Endothelial cell of umbilical vein (primary cell): ENCODE data around the gene CLIC3. TPM values are rescaled to one million over a fixed set of nuclear protein-coding genes. Genes with fewer than 3 reads are reported as not detected.

Source experiments
- BruUV-seq: library from RNA; stranded (reverse); fragments of 400-500 nt; replicated peaks from 2 replicates; lab custom pipeline; 2021; lab: Mats Ljungman, UMichigan
- CTCF ChIA-PET: fragments of 300-600, 350-600 bp; sonication (Branson Sonifier 250); formaldehyde crosslinking; loops from one replicate; lab custom pipeline; 2021; ENCODE audit warnings: antibody characterized with exemption, inconsistent platforms; lab: Charles Lee
- POLR2A ChIA-PET: fragments of 300-600, 350-600 bp; sonication (Branson Sonifier 250); formaldehyde crosslinking; loops from one replicate; lab custom pipeline; 2021; ENCODE audit warnings: antibody characterized with exemption, inconsistent platforms; lab: Charles Lee
- DNase-seq: peaks from one replicate; pipeline ENCODE4 v3.0.0-alpha.2; 2011; ENCODE audit warnings: low read depth, low spot score
- FAIRE-seq: peaks from 2 replicates; lab custom pipeline; 2011; peaks lifted over from hg19 to GRCh38; lab: Jason Lieb, UNC
- H2AFZ ChIP-seq: 2 replicates; pipeline ENCODE4 v1.6.0; 2012; ENCODE audit warnings: low read depth, low read length, control low read depth, inconsistent platforms
- H3K27ac ChIP-seq: 2 replicates; pipeline ENCODE4 v1.5.1; 2011; ENCODE audit warnings: low read depth, mild to moderate bottlenecking, control low read depth, low read length, moderate library complexity; ENCODE audit not compliant: insufficient read depth
- H3K27me3 ChIP-seq, 2 experiments: 2 replicates each; pipeline versions ENCODE4 v1.6.0 to v1.6.1; 2011; ENCODE audit warnings: low read length in 2 of 2, mixed read lengths in 1 of 2; ENCODE audit not compliant: control insufficient read depth in 2 of 2, insufficient read depth in 2 of 2
- H3K36me3 ChIP-seq, 2 experiments: 2 replicates in 1 of 2; 3 replicates in 1 of 2; pipeline ENCODE4 v1.5.1; 2011; ENCODE audit warnings: low read length in 2 of 2, mild to moderate bottlenecking in 1 of 2, moderate library complexity in 1 of 2; ENCODE audit not compliant: control insufficient read depth in 2 of 2, insufficient read depth in 2 of 2; ENCODE audit errors: extremely low read depth in 1 of 2
- H3K4me1 ChIP-seq: 3 replicates; pipeline ENCODE4 v1.5.1; 2011; ENCODE audit warnings: mild to moderate bottlenecking, low read length; ENCODE audit not compliant: control insufficient read depth, insufficient read depth; ENCODE audit errors: extremely low read depth
- H3K4me2 ChIP-seq: 2 replicates; pipeline ENCODE4 v1.6.1; 2011; ENCODE audit warnings: low read length, control low read depth, mixed read lengths; ENCODE audit not compliant: insufficient read depth
- H3K4me3 ChIP-seq, 3 experiments: fragments of 200-600 bp in 1 of 3; sonication (generic), shearing (Covaris generic) in 1 of 3; replicated peaks in 1 of 3; 2 replicates each; pipeline ENCODE4 v1.5.1; 2011 to 2016; ENCODE audit warnings: control low read depth in 3 of 3, low read length in 3 of 3, mild to moderate bottlenecking in 2 of 3, inconsistent platforms in 1 of 3, low read depth in 1 of 3, moderate library complexity in 1 of 3; ENCODE audit not compliant: insufficient read depth in 1 of 3
- H3K79me2 ChIP-seq: 2 replicates; pipeline ENCODE4 v1.6.0; 2012; ENCODE audit warnings: low read length, inconsistent platforms; ENCODE audit not compliant: control insufficient read depth, insufficient read depth
- H3K9ac ChIP-seq: replicated peaks from 2 replicates; pipeline ENCODE3; 2011; ENCODE audit warnings: low read length, control low read depth; ENCODE audit not compliant: insufficient read depth; ENCODE audit errors: extremely low read depth
- H3K9me1 ChIP-seq: replicated peaks from 3 replicates; pipeline ENCODE4 v1.6.0; 2011; ENCODE audit warnings: mild to moderate bottlenecking, low read length; ENCODE audit not compliant: control insufficient read depth, insufficient read depth; ENCODE audit errors: extremely low read depth
- H3K9me3 ChIP-seq: replicated peaks from 2 replicates; pipeline ENCODE4 v1.5.1; 2012; ENCODE audit warnings: low read length, inconsistent platforms; ENCODE audit not compliant: control insufficient read depth, insufficient read depth
- H4K20me1 ChIP-seq: replicated peaks from 2 replicates; pipeline ENCODE3; 2011; ENCODE audit warnings: mild to moderate bottlenecking, low read length; ENCODE audit not compliant: control insufficient read depth, insufficient read depth; ENCODE audit errors: extremely low read depth
- GATA2 ChIP-seq: IDR thresholded peaks from 2 replicates; pipeline ENCODE4 v1.7.0; 2011; ENCODE audit warnings: low read depth, mild to moderate bottlenecking, moderate library complexity, mixed read lengths, low read length; ENCODE audit not compliant: insufficient read length, insufficient read depth
- dilution Hi-C: fragments of 300-500 bp; cut with MboI; formaldehyde crosslinking; loops from one replicate; pipeline ENCODE4 v1.15.0; 2019; ENCODE audit warnings: low sequenced_read_pairs; ENCODE audit not compliant: extremely low pct_ligation_motif_present
- intact Hi-C: fragments of 100-400 bp; cut with micrococcal nuclease; formaldehyde crosslinking; loops from one replicate; pipeline ENCODE4 v1.10.0; 2022
- polyA plus RNA-seq, 4 experiments: library from polyadenylated mRNA; depleted of rRNA in 3 of 4; stranded (reverse) in 3 of 4; unstranded in 1 of 4; fragments of >200 nt; gene quantifications; 2 replicates each; pipeline versions ENCODE4 v1.2.1 to v1.2.3, GENCODE V29; 2011 to 2012; ENCODE audit warnings: missing spikeins in 1 of 4
- total RNA-seq: library from RNA; stranded (reverse); gene quantifications from 2 replicates; pipeline ENCODE4 v1.2.3, GENCODE V29; 2021
- TF ChIP-seq, protein P1 (sequence below), 2 donors: IDR thresholded peaks; 1 replicate in 1 of 2; 2 replicates in 1 of 2; pipeline ENCODE4 v1.5.1; 2011; ENCODE audit warnings: low read length in 2 of 2, mild to moderate bottlenecking in 2 of 2, moderate library complexity in 2 of 2, control low read depth in 1 of 2, inconsistent platforms in 1 of 2, low read depth in 1 of 2; ENCODE audit not compliant: insufficient read depth in 1 of 2; ENCODE audit errors: extremely low read depth in 1 of 2

CLIC3 gene
- total and polyA plus RNA-seq, 2 donors (not counting 3 experiments of a cell fraction or from before 2014, with no cell fraction given) = 2.3 TPM; not detected in 1

DNA sequence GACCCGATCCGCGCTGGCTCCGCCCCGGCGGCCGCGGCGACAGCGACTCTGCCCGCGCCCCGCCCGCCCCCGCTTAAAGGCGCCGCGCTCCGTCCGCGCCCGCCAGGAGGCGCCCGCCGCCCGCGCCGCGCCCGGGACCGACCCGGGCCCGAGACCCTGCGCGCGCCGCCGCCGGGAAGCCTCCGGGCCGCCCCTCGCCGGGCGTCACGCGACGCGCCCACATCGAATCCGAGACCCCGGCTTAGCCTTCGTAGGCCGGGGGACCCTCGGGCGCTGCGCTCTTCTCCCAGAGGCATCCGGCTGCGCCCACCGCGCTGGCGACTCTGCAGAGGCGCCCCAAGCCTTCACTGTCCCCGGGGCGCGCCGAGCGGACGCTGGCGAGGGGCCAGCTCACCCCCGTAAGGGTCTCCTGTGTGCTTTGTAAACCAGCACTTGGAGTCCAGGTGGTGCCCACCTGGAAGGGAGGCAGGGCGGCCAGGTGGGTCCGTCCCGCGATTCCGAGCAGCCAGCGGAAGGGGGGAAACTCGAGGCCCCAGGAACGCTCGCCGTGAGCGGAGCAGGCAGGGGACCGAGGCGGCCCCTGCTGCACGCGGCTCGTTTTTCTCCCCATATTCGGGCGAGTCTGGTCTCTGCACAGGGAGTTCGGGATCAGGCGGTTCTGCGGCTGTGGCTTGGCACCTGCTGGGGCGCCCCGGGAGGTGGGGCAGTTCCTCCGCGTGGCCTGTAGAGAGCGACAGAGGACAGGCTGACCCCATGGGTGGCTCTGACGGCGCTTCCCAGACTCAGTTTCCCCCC lies 32.1 kb upstream of the CLIC3 start:
- no peak for FAIRE-seq
- intact Hi-C loops = loop anchor here (1.0 to 2.0 kb wide), 4 partner anchors 16 to 58 kb away; partner anchors contain the start of gene MAN1B1
- BruUV-seq = no TSS peak

More for the DNA sequence above, 32.1 kb upstream of the CLIC3 start:
- Histone ChIP-seq H3K27me3 (no peaks in the 10 kb centered on the region), H3K9me1 (no peaks in the 10 kb centered on the region), H3K9me3 (no peaks in the 10 kb centered on the region), H3K4me3 (peak overlapping the region; percentile 24 to 43 (median 34)), H3K4me1 (peaks cover 12% of the 10 kb centered on the region), H3K9ac (no peak overlapping the region), H3K79me2 (no peaks in the 10 kb centered on the region), H3K27ac (no peak overlapping the region), H2AFZ (peak overlapping the region; percentile 72), H3K36me3 (no peaks in the 10 kb centered on the region), H3K4me2 (peak overlapping the region; percentile 76), H4K20me1 (no peaks in the 10 kb centered on the region)
- ChIA-PET POLR2A (no interaction called here), CTCF (interaction anchor here (0.7 to 4.5 kb wide), 52 partner anchors 8 to 270 kb away, joined by 3 to 34 read pairs (median 6); partner anchors contain the start of genes ANAPC2, CLIC3, FBXW5 and NPDC1)
- dilution Hi-C loops = no loop called here
- TF ChIP-seq GATA2 = no peak
- TF ChIP-seq, protein P1, sequence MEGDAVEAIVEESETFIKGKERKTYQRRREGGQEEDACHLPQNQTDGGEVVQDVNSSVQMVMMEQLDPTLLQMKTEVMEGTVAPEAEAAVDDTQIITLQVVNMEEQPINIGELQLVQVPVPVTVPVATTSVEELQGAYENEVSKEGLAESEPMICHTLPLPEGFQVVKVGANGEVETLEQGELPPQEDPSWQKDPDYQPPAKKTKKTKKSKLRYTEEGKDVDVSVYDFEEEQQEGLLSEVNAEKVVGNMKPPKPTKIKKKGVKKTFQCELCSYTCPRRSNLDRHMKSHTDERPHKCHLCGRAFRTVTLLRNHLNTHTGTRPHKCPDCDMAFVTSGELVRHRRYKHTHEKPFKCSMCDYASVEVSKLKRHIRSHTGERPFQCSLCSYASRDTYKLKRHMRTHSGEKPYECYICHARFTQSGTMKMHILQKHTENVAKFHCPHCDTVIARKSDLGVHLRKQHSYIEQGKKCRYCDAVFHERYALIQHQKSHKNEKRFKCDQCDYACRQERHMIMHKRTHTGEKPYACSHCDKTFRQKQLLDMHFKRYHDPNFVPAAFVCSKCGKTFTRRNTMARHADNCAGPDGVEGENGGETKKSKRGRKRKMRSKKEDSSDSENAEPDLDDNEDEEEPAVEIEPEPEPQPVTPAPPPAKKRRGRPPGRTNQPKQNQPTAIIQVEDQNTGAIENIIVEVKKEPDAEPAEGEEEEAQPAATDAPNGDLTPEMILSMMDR (IDR thresholded peaks at IDR 0.05; ENCODE audit: extremely low read depth in 1 of 2, insufficient read depth in 1 of 2, low read depth in 1 of 2, low read length in 2 of 2) = peak in 1 of 2 donors; percentile 60
- peak; percentile 19 for DNase-seq
